Measurements from ENCODE around the gene TMEM176A.

DNA sequence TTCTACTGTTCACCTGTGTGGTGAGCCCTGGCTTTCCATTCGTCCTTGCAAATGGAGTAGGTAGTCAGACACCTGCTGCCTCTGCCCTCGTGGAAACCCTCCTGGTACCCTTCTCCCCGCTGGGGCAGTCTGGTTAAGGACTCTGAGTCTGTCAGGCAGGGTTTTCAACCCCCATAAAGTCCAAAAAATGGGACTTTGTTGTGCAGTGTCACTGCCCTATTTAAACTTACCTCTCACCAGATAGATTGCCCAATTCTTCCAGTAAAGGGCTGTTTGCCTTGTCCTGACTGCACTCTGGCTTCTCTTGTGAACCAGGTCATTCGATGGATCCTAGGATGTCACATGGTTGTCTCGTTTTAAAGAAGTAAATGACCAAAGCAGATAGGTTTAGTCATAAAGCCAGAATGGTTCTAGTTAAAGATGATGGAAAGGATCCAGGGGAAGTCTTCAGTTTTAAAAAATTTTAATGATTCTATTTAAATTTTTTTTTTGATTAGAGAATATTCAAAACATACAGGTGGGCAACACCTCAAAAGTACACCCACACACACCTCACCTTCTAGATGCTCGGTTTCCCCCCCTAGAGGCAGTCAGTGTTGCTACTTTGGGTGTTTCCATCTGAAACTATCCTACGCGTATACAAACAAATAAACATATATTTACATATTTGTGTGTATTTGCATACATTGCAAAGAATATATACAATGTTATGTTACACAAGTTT lies 22.4 kb upstream of the TMEM176A start:
- TF ChIP-seq POLR2A (IDR thresholded peaks at IDR 0.05; ENCODE audit: control extremely low read depth in 1 of 2, low read depth in 2 of 2, low read length in 2 of 2) = no peak
- TF ChIP-seq NRF1 (IDR thresholded peaks at IDR 0.05; ENCODE audit: low read depth, low read length) = no peak
- TF ChIP-seq, protein P1, sequence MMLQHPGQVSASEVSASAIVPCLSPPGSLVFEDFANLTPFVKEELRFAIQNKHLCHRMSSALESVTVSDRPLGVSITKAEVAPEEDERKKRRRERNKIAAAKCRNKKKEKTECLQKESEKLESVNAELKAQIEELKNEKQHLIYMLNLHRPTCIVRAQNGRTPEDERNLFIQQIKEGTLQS (IDR thresholded peaks at IDR 0.05; ENCODE audit: insufficient read depth, low read depth, low read length) = no peak
- TF ChIP-seq RFX5 (IDR thresholded peaks at IDR 0.05; ENCODE audit: borderline replicate concordance, low read depth, low read length) = no peak
- TF ChIP-seq, protein P2, sequence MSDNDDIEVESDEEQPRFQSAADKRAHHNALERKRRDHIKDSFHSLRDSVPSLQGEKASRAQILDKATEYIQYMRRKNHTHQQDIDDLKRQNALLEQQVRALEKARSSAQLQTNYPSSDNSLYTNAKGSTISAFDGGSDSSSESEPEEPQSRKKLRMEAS (IDR thresholded peaks at IDR 0.05) = no peak
- TF ChIP-seq JUN (IDR thresholded peaks at IDR 0.05; ENCODE audit: low read depth, low read length) = no peak
- TF ChIP-seq, protein P3, sequence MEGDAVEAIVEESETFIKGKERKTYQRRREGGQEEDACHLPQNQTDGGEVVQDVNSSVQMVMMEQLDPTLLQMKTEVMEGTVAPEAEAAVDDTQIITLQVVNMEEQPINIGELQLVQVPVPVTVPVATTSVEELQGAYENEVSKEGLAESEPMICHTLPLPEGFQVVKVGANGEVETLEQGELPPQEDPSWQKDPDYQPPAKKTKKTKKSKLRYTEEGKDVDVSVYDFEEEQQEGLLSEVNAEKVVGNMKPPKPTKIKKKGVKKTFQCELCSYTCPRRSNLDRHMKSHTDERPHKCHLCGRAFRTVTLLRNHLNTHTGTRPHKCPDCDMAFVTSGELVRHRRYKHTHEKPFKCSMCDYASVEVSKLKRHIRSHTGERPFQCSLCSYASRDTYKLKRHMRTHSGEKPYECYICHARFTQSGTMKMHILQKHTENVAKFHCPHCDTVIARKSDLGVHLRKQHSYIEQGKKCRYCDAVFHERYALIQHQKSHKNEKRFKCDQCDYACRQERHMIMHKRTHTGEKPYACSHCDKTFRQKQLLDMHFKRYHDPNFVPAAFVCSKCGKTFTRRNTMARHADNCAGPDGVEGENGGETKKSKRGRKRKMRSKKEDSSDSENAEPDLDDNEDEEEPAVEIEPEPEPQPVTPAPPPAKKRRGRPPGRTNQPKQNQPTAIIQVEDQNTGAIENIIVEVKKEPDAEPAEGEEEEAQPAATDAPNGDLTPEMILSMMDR (IDR thresholded peaks at IDR 0.05; ENCODE audit: control extremely low read depth in 1 of 3, insufficient read depth in 1 of 3, low read depth in 1 of 3, low read length in 3 of 3) = 0 out of 4 replicates have a peak, but pooled peaks of 1 of the 3 experiments have one; percentile 8
- TF ChIP-seq KDM5A (IDR thresholded peaks at IDR 0.05; ENCODE audit: low read length) = no peak
- TF ChIP-seq TAF1 (IDR thresholded peaks at IDR 0.05; ENCODE audit: low read depth, low read length) = no peak
- no peak for TF ChIP-seq EZH2 (IDR thresholded peaks at IDR 0.05; ENCODE audit: low read depth, low read length, severe bottlenecking)
- no peak for TF ChIP-seq SIX5 (IDR thresholded peaks at IDR 0.05; ENCODE audit: low read depth, low read length)
